Gastrocnemius medialis (tissue), 4 donors: ENCODE data around the gene COPG1. TPM values are rescaled to one million over a fixed set of nuclear protein-coding genes. Genes with fewer than 3 reads are reported as not detected.

Experiments used
- ATAC-seq, 2 donors: fragments of 150-250 bp; one replicate each; pipeline ENCODE4 v1.9.1; 2016
- DNase-seq, 2 donors: peaks; one replicate each; pipeline ENCODE4 v3.0.0-alpha.2; 2019
- H3K27ac ChIP-seq, 4 donors: fragments of 200-600 bp; sonication (generic); 1 replicate in 1 of 4; 2 replicates in 3 of 4; pipeline ENCODE4 v1.5.1; 2016 to 2018; ENCODE audit warnings: mild to moderate bottlenecking in 2 of 4, moderate library complexity in 1 of 4
- H3K27me3 ChIP-seq, 3 donors: fragments of 200-600 bp; sonication (generic) in 2 of 3; 1 replicate in 1 of 3; 2 replicates in 2 of 3; pipeline versions ENCODE4 v1.5.1 to v1.6.0; 2016 to 2019; ENCODE audit warnings: mild to moderate bottlenecking in 1 of 3, moderate library complexity in 1 of 3
- H3K36me3 ChIP-seq, 2 donors: fragments of 200-600 bp; sonication (generic) in 1 of 2; one replicate each; pipeline ENCODE4 v1.5.1; 2017 to 2018
- H3K4me1 ChIP-seq, 2 donors: fragments of 200-600 bp; sonication (generic) in 1 of 2; one replicate each; pipeline ENCODE4 v1.5.1; 2016 to 2017; ENCODE audit warnings: mild to moderate bottlenecking in 2 of 2
- H3K4me3 ChIP-seq, 4 donors: fragments of 200-600 bp; sonication (generic) in 3 of 4; 1 replicate in 1 of 4; 2 replicates in 3 of 4; pipeline ENCODE4 v1.5.1; 2016 to 2019; ENCODE audit warnings: mild to moderate bottlenecking in 2 of 4
- H3K9me3 ChIP-seq, 3 donors: fragments of 200-600 bp; sonication (generic) in 2 of 3; 1 replicate in 1 of 3; 2 replicates in 2 of 3; pipeline ENCODE4 v1.5.1; 2016 to 2019
- CTCF ChIP-seq, 5 experiments: fragments of 450-650 bp in 3 of 5; fragments of 200-600 bp in 2 of 5; sonication (generic) in 2 of 5; IDR thresholded peaks in 4 of 5; conservative IDR thresholded peaks in 1 of 5; 1 replicate in 4 of 5; 2 replicates in 1 of 5; pipeline ENCODE4 v1.5.1; 2016 to 2019; ENCODE audit warnings: antibody characterized with exemption in 5 of 5, mild to moderate bottlenecking in 3 of 5, moderate library complexity in 3 of 5
- POLR2A ChIP-seq, 2 donors: fragments of 450-650 bp; IDR thresholded peaks; one replicate each; pipeline ENCODE4 v1.6.1; 2017; ENCODE audit warnings: antibody characterized with exemption in 2 of 2, mild to moderate bottlenecking in 2 of 2, moderate library complexity in 2 of 2
- in situ Hi-C, 4 donors: fragments of 200-750 bp; cut with MboI; loops; one replicate each; pipeline versions ENCODE4 v1.15.0 to v1.8.0; 2017; ENCODE audit warnings: low sequenced_read_pairs in 4 of 4
- intact Hi-C: fragments of 100-400 bp; cut with DNase I; formaldehyde crosslinking; loops from one replicate; pipeline ENCODE4 v1.15.1; 2023; ENCODE audit warnings: low total_unique reads
- total RNA-seq, 4 donors: library from RNA; depleted of rRNA; stranded (reverse); fragments of >200 nt; gene quantifications; one replicate each; pipeline versions ENCODE4 v1.1.0 to v1.2.3, GENCODE V29; 2016

The COPG1 gene
- total RNA-seq, 4 donors from 2014 or later, result 59.7 to 101 (median 79.8) TPM

DNA sequence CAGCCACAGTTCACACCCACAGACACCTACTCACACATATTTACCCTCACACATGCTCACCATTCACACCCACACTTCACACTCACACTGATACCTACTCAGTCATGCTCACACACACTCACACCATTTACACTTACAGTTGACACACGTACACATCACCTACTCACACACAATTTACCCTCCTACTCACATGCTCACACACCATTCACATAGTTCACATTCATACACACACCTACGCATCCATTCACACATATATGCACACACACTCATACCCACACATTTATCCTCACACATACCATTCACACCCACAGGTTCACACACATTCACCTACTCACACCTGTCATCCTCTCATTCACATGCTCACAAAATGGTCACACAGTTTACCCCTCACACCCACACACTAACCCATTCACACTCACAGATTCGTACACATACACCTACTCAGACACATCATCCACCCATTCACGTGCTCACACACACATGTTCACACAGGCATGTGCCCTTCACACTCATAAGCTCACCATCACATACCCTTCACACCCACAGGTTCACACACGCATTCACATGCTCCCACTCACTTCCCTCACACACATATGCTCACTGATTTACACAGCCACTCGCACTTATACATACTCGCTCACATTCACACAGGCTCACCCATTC is 71.5 kb downstream of the COPG1 start:
- no peak overlapping the region for H3K4me3 ChIP-seq
- TF ChIP-seq CTCF (IDR thresholded peaks at IDR 0.05 in 4 of 5, conservative IDR thresholded peaks at IDR 0.05 in 1 of 5), result no peak
- no peak for TF ChIP-seq POLR2A (IDR thresholded peaks at IDR 0.05)
- DNase-seq (no peak), ATAC-seq (no peak)
- no peak overlapping the region for H3K27ac ChIP-seq
- peaks cover 4 to 12% of the 10 kb centered on the region in 2 donors for H3K4me1 ChIP-seq
- in situ Hi-C loops (no loop called here), intact Hi-C loops (no loop called here)
- no peaks in the 10 kb centered on the region for H3K9me3 ChIP-seq
- H3K36me3 ChIP-seq, result peaks cover 0 to 6% of the 10 kb centered on the region in 2 donors
- no peaks in the 10 kb centered on the region for H3K27me3 ChIP-seq

DNA sequence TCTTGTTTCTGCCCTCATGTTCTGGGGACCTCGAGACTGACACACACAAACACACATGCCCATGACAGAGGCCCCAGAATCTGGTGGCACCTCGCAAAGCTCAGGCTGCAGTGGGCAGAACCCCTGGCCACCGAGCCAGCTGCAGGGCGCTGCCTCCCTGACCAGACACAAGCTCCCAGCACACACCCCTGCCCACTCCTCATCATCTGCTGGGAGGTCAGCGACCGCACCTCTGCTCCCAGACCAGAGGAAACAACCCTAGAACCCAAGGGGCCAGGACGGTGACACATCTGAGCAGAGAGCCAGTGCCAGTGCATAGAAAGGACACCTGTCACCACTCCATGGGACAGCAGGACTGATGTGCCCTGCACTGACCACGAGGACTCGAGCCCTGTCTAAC is 72.5 kb downstream of the COPG1 start:
- Histone ChIP-seq H3K4me1 (peaks cover 4 to 6% of the 10 kb centered on the region in 2 donors), H3K4me3 (no peak overlapping the region), H3K27ac (no peak overlapping the region), H3K9me3 (no peaks in the 10 kb centered on the region), H3K36me3 (peaks cover 0 to 6% of the 10 kb centered on the region in 2 donors), H3K27me3 (no peaks in the 10 kb centered on the region)
- in situ Hi-C loops, result no loop called here
- intact Hi-C loops, result no loop called here
- TF ChIP-seq POLR2A (IDR thresholded peaks at IDR 0.05), result no peak
- TF ChIP-seq CTCF (IDR thresholded peaks at IDR 0.05 in 4 of 5, conservative IDR thresholded peaks at IDR 0.05 in 1 of 5), result no peak
- ATAC-seq (no peak), DNase-seq (no peak)

DNA sequence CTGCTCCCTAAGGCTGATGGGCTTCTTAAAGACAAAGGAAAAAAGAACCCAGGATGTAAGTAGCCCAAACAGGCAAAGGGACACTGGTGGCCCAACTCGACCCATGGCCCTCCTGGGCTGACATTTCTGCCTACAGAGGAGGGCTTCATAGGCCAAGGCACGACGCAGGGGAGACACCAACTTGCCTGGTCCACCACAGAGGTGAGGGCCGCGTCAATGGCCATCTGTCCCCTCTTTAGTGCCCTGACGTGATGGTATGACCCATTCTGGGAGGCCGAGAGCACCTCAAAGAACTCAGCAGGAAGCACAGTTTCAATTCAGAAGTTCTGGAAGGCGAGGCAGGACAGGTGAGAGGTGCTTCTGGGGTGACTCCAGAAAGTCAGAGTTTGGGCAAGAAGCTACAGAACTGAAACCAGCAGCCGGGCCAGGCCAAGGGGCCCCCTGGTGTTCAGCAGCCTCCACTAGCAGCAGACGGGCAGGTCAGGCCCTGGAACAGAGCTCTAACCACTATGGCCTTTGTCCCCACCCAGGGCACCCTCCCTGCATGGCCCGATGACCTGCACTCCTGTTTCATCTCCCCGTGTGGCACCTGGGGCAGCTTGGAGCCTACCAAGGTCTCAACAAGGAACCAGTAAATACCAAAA is 74.4 kb downstream of the COPG1 start:
- Histone ChIP-seq H3K9me3 (no peaks in the 10 kb centered on the region), H3K27ac (no peak overlapping the region), H3K4me1 (no peaks in the 10 kb centered on the region), H3K36me3 (peaks cover 0 to 6% of the 10 kb centered on the region in 2 donors), H3K27me3 (no peaks in the 10 kb centered on the region), H3K4me3 (no peak overlapping the region)
- TF ChIP-seq CTCF (IDR thresholded peaks at IDR 0.05 in 4 of 5, conservative IDR thresholded peaks at IDR 0.05 in 1 of 5), result no peak
- TF ChIP-seq POLR2A (IDR thresholded peaks at IDR 0.05), result no peak
- in situ Hi-C loops (no loop called here), intact Hi-C loops (no loop called here)
- ATAC-seq (no peak), DNase-seq (no peak)

DNA sequence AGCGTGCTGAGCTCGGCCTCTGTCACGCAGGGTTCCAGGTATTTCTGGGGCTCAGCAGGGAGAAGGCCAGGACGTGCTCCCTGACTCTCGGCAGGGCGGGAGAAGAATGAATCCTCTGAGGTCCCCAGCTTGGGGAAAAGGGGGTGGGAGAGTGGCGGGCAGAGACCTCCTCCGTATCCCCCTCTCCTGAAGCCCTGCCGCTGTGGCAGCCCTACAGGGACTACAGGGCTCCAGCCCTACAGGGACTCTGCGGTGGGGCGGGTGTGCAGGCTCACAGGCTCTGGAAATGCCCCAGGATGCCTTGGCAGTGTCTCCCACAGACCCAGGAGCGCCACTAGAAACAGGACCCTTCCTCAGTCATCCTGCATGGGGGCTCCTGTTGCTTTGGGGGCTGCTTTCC is 75.4 kb downstream of the COPG1 start:
- no peaks in the 10 kb centered on the region for H3K4me1 ChIP-seq
- intact Hi-C loops, result no loop called here
- peaks cover 0 to 6% of the 10 kb centered on the region in 2 donors for H3K36me3 ChIP-seq
- no peak for TF ChIP-seq CTCF (IDR thresholded peaks at IDR 0.05 in 4 of 5, conservative IDR thresholded peaks at IDR 0.05 in 1 of 5)
- no peak for TF ChIP-seq POLR2A (IDR thresholded peaks at IDR 0.05)
- no peaks in the 10 kb centered on the region for H3K9me3 ChIP-seq
- H3K4me3 ChIP-seq, result no peak overlapping the region
- no peaks in the 10 kb centered on the region for H3K27me3 ChIP-seq
- ATAC-seq (no peak), DNase-seq (no peak)
- no peak overlapping the region for H3K27ac ChIP-seq
- in situ Hi-C loops, result no loop called here
